GM18505 (cell line): Measurements from ENCODE around the gene RNF41.

ENCODE experiments used
- ATAC-seq: cut with Tn5 transposase; IDR thresholded peaks from one replicate; pipeline ENCODE4 v1.9.1; 2021; ENCODE audit not compliant: unreplicated experiment
- POLR2A ChIP-seq: IDR thresholded peaks from 4 replicates; pipeline ENCODE4 v1.6.1; 2011; ENCODE audit warnings: borderline replicate concordance; ENCODE audit not compliant: insufficient read depth, insufficient read length; ENCODE audit errors: extremely low read depth

Gene RNF41

DNA sequence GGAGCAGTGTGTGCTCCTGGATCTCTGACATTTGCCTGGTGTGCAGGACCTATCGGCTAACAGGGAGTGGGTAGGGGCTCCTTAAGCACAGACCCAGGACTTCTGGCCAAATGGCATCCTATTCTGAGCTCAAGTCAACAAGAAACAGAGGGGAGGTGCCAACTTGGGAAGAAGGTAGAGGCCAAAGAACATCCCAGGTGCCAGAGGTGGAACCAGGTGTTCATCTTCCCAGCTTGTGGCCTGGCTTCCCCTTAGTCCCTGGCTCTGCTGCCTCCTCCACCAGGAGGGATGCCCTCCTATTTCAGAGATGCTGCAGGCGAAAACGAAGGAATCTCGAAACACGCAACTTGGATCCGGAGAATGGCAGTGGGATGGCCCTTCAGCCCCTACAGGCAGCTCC is 14.4 kb upstream of the RNF41 start:
- no peak for TF ChIP-seq POLR2A
- no peak for ATAC-seq

DNA sequence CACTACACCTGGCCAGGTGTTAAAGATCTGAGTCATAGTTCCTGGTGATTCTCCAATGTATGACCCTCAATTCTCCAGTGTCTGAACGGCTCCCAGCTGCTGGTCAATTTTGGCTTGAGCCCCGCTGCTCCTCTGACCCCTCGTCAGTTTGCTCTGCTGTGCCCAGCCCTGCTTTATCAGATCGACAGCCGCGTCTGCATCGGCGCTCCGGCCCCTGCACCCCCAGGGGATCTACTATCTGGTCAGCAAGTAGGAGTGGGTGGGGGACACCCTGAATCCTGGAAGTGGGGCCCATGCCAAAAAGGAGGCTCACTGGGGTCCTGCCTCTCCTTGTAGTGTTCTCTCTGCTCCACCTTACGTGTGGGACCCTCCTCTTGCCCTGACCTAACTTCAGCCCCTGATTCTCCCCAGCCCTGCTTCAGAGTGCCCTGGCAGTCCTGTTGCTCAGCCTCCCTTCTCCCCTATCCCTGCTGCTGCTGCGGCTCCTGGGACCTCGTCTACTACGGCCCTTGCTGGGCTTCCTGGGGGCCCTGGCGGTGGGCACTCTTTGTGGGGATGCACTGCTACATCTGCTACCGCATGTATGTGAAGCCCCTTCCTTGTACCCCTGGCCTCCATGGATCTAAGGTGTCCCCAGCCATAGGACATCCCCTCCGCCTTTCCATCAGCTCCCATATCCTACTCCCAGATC is 13.2 kb upstream of the RNF41 start:
- TF ChIP-seq POLR2A: no peak
- ATAC-seq: no peak

DNA sequence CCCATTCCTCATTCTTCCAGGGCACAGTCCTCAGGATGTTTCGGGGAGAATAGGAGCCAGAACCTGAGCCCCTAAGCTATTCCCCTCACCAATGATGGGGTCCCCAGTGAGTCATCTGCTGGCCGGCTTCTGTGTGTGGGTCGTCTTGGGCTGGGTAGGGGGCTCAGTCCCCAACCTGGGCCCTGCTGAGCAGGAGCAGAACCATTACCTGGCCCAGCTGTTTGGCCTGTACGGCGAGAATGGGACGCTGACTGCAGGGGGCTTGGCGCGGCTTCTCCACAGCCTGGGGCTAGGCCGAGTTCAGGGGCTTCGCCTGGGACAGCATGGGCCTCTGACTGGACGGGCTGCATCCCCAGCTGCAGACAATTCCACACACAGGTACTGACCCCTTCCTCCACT is 9.5 kb upstream of the RNF41 start:
- TF ChIP-seq POLR2A: no peak
- ATAC-seq: no peak

DNA sequence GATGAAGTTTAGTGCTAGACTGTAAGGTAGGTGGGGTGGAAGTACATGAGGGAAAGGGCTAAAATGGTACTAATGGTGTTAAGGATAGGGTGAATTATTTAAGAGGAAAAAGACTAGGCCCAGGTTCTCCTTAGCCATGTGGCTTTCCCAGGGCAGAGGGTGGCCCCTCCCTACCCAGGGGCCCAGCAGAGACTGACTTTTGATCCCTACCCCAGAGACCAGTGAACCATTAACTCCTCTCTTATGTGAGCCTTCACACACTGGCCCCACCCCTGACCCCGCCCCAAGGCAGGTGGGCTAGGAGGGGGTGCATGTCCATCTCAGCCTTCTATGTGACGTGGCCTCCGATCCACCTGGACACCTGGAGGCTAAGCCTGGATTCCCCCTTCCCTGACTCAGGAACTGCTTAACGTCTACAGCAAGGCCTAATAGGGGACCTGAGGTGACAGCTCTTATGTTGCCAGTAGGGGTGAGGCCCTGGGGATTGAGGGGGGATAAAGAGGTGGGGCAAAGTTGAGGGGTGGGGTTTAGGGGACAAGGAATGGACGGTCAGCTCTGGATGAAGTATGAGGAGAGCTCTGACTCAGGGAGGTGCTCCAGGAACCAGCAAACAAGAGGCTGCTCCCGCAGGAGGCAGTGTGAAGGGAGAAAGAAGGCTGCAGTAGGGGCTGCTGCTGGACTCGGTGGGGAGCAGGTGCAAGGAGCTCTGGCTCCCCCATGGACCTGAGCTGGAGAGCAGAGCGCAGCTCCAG is 8.9 kb upstream of the RNF41 start:
- TF ChIP-seq POLR2A: no peak

DNA sequence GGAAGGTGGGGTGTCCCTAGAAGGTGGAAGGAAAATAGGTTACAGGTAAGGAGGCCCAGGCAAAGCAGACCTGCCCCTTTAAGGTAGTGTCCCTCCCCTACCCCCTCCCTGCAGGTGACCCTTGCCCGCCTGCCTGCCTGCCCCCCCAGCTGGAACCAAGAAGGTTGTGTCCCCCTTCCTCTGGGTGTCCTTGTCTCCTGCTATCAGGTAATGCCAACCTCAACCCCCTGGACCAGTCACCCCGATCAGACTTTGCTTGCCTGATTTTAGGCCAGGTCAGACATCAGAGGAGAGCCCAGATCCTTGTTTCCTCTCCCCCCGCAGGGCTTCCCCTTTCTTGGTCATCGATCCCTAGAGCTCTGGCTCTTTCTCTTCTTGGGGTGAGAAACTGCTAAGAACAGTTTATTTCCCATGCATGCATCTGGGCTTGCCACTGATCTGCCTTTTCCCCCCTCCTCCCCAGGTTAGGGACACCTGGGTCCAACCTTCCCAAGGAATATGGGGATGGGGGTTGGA is 8.3 kb upstream of the RNF41 start, which contains the start of gene SLC39A5:
Gene SLC39A5 (plus strand): TSS at position 136 of the 516 bp plus-strand sequence. CDS start 1,224 bp downstream, outside the sequence.
- no peak for TF ChIP-seq POLR2A
- no peak for ATAC-seq

More for the DNA sequence above, 8.9 kb upstream of the RNF41 start:
- no peak for ATAC-seq

DNA sequence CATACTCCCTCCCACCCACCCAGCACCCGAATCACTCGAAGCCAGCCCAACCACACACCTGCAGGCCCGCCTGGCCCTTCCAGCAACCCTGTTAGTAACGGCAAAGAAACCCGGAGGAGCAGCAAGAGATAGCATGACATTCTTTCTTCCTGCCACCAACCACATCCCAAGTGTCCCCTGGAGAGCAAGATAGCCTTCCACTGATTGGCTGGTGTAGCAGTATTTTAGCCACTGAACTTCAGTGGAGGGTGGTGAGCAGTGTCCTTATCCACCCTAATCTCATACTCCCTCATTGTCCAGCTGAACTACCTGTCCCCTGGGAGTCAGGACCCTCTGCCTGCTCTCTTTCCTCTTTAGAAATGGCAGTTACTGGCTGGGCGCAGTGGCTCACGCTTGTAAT is 7.4 kb upstream of the RNF41 start:
- TF ChIP-seq POLR2A: no peak
- ATAC-seq: no peak

DNA sequence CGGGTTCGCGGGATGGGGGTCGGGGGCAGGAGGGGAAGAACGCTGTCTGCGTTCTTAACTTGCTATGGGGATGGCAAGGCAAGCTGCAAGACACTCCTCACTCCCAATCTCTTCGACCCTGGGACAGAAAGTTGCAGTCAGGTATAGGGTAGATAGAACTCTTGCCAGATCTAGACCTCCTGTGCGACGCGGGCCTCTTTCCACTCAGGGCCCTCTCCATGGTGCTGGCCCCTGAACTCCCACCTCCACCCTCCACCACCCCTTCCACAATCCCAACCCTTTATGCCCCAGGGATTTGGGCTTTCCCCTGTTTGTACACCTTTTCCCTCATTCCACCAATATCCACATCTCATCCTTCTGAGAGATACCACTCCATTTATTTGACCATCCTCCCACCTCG is 3.2 kb upstream of the RNF41 start:
- no peak for TF ChIP-seq POLR2A
- ATAC-seq: no peak

DNA sequence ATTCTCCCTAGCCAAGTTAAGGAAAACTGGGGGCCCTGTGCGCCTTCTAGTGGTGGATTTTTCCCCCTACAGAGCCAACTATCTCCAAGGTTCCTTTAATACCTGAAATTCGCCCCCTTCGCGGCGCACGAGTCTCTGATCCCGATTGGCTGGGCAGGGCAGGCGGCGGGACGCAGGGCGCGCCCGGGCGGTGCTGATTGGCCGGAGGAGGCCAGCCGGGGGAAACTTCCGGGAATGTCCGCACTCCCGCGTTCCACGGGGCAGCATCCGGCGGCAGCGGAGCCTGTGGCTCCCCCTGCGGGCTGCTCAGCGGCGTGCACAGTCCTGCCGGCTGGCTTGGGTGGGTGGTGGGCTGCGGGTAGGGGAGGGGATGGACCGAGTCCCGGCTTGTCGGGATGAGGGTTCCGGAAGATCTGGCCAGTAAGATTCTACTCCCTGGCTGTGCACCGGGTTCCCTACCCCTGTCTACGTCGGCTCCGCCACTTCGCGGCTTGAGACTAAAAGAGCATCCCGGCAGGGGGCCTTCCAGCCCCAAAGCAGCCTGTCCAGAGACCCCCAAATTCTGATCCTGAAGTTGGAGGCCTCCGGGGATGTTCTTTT is 2.5 kb upstream of the RNF41 start, which contains the start of gene NABP2:
Gene NABP2 (plus strand): TSS at position 241 of the 600 bp plus-strand sequence. CDS start 515 bp downstream, outside the sequence.
- ATAC-seq: peak; percentile 71
- peak; percentile 64 for TF ChIP-seq POLR2A

DNA sequence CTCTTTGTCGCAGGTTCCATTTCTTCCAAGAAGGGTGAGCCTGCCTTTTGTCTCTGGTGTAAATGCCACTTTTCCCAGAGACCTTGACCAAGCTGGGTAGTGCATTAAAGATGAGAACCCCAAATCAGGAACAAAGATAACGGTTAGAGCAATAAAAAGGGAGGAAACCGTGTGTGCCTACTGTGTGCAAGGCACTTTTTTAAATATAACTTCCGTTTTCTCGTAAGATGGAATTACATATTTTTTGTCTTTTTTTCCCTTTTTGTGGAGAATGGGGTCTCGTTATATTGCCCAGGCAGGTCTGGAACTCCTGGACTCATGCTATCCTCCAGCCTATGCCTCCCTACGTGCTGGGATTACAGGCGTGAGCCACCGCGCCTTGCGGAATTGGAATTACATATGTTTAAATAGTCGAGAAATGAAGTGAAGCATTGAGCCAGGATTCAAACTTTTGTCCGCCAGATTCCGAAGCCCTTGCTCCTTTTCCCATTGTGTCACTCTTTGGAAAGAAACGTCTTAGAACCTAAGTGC is 1.9 kb upstream of the RNF41 start:
- ATAC-seq: no peak
- no peak for TF ChIP-seq POLR2A

DNA sequence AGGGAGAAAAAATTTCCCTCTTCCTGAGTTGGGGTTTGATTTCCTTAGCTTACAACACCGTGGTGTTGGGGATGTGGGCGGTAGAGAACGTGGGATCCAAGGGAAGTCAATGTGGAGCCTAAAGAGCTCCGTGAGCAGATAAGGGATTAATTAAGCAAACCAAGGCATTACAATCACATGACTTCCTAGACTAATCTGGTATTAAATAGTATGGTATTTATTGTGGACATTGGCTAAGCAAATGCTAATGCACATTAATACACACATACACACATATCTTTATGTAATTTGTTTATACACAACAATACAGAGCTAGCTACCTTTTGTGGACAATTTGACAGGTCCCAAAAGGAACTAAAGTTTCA is 791 bp upstream of the RNF41 start:
- TF ChIP-seq POLR2A: no peak
- no peak for ATAC-seq

DNA sequence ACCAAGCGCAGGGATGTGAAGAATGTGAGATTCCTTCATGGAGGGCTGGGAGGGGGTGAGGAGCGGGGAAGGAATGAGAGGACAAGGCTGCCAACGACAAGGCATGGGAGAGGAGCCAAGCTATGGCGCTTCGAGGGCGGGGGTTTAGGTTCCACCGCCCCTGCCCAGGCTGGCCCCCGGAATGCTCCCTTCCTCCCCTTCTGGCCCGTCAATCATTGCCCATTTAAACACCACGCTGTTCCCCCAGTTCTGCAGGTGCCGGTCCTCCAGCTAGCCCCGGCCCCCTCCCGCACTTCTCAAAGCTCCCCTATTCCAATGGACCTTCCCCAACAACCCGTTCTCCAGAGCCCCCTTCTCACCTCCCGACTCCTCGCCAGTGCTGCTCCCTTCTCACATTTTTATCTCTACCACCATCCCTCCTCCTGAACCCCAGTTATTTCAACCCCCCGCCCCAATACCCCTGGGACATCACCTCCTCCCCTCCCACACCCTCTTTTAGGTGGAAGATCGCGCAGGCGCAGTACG is 428 bp downstream of the RNF41 start:
- no peak for TF ChIP-seq POLR2A
- peak; percentile 19 for ATAC-seq

DNA sequence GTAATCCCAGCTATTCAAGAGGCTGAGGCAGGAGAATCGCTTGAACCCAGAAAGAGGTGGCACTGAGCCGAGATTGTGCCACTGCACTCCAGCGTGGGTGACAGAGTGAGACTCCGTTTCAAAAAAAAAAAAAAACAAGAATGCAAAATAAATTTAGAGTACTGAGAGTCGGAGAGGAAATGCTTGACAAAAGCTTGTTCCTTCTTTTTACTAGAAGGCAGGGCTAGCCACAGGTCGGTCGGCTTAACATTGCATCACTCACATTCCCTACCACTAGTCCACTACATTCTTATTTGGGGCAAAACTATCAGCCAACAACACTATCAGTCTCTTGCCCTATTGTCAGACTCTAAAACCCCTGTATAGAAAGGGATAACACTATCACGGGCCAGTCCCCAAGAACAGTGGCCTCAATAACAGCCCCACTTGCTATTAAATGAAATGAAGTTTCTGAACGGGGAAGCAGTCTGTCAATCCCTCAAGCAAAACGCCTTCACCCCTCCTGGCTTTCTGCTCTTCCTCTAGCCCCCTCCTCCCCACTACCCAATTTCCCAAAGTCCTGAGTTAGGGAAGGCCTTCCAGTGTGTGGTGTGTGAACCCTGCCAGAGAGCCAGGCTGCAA is 1.0 kb downstream of the RNF41 start:
- no peak for TF ChIP-seq POLR2A
- no peak for ATAC-seq

DNA sequence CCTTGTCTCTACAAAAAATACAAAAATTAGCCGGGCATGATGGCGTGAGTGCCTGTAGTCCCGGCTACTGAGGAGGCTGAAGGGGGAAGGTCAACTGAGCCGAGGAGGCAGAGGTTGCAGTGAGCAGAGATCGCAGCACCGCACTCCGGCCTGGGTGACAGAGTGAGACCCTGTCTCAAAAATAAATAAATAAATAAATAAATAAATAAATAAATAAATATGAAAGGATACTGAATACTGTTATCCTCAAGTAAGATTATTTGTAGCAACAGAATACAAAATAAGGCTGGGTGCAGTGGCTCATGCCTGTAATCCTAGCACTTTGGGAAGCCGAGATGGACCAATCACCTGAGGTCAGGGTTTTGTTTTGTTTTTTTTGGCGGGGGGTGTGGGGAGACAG is 1.9 kb downstream of the RNF41 start:
- TF ChIP-seq POLR2A: no peak
- ATAC-seq: no peak

DNA sequence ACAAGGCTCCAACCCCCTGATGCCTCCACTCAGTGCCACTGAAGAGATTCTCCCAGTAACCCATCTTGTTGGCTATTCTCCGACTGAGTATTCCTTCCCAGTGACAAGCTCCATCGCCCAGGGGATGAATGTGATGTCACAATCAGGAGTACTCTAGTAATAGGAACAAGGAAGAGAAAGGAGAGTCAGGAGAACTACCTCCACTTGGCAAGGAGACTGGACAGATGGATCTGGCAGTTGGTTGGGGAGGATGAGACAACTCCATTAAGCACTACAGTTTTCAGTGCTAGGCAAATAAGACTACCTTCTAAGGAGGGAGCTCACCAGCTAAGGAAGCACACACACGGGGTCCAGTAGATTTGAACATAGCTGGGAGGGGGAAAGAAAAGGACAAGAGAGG is 5.3 kb downstream of the RNF41 start:
- TF ChIP-seq POLR2A: no peak
- ATAC-seq: no peak

DNA sequence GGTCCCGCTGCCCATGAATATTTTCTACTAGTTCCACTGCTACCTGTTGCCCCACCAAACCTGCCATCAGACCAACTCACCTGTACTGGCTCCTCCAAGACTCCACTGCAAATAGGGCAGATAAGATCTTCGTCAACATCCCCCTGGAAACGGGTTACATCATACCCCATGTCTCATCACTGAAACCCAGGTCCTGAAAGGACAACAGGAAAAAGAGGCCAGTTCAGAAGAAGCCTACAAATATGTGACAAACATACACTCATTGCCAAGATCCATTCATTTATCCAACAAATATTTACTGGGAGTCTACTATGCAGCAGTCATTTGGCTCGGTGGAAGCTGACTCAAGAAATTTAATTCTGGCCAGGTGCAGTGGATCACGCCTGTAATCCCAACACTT is 7.8 kb downstream of the RNF41 start:
- no peak for TF ChIP-seq POLR2A
- no peak for ATAC-seq
